Skeletal muscle tissue (tissue), 4 donors: ENCODE data around the gene ABHD3. TPM values are rescaled to one million over a fixed set of nuclear protein-coding genes. Genes with fewer than 3 reads are reported as not detected.
"Not testable (repeated sequence)": the region's sequence is repeated elsewhere in the genome, so short reads cannot be mapped to it uniquely, and the experiment has no call there.

Source experiments
- H3K27ac ChIP-seq: one replicate; pipeline ENCODE4 v1.7.0; 2013; ENCODE audit warnings: mild to moderate bottlenecking, low read depth, low read length, inconsistent platforms
- H3K27me3 ChIP-seq, 3 donors: one replicate each; pipeline ENCODE4 v1.7.0; 2013; ENCODE audit warnings: low read length in 3 of 3; ENCODE audit not compliant: control insufficient read depth in 3 of 3, insufficient read depth in 3 of 3
- H3K36me3 ChIP-seq, 3 donors: one replicate each; pipeline ENCODE4 v1.7.0; 2013; ENCODE audit warnings: low read length in 3 of 3; ENCODE audit not compliant: control insufficient read depth in 3 of 3, insufficient read depth in 3 of 3
- H3K4me1 ChIP-seq, 3 donors: one replicate each; pipeline ENCODE4 v1.7.0; 2013; ENCODE audit warnings: low read length in 3 of 3, mild to moderate bottlenecking in 3 of 3; ENCODE audit not compliant: control insufficient read depth in 3 of 3, insufficient read depth in 3 of 3
- H3K4me3 ChIP-seq, 3 donors: one replicate each; pipeline ENCODE4 v1.7.0; 2013; ENCODE audit warnings: low read length in 3 of 3
- H3K9ac ChIP-seq, 3 donors: one replicate each; pipeline ENCODE4 v1.7.0; 2013; ENCODE audit warnings: low read length in 3 of 3, mild to moderate bottlenecking in 3 of 3, moderate library complexity in 2 of 3, low read depth in 1 of 3
- H3K9me3 ChIP-seq, 3 donors: one replicate each; pipeline ENCODE4 v1.7.0; 2013; ENCODE audit warnings: low read length in 3 of 3; ENCODE audit not compliant: control insufficient read depth in 3 of 3
- total RNA-seq: library from RNA; depleted of rRNA; stranded (reverse); fragments of >200 nt; gene quantifications from one replicate; pipeline ENCODE4 v1.2.3, GENCODE V29; 2014
- donor health status: Osteomylitis.

The ABHD3 gene
- total RNA-seq, 1 donor from 2014 or later = 11.5 TPM

DNA sequence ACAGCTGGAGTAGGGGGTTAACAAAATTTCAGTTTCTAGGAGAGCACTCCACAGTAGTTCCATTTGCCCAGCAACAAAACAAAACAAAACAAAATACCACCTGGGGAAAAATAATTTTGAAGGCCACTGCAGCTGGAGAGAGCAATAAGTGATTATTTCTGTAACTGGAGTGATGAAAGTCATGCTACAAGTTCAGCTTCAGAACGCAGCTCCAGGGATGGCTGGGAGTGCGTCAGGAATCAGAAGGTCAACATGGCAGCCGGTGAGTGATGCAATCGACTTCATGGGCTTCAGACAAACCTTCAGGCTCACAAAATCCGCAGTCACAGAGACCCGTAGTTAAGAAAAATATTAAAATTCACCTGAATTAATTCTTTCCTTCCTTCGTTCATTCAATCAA, 41.0 kb downstream of the ABHD3 start:
- Histone ChIP-seq H3K9me3 (no peaks in the 10 kb centered on the region), H3K36me3 (peaks cover 2 to 12% (median 4%) of the 10 kb centered on the region in 3 donors), H3K27ac (no peak overlapping the region), H3K4me1 (no peaks in the 10 kb centered on the region), H3K4me3 (no peak overlapping the region), H3K9ac (no peak overlapping the region), H3K27me3 (no peaks in the 10 kb centered on the region)

DNA sequence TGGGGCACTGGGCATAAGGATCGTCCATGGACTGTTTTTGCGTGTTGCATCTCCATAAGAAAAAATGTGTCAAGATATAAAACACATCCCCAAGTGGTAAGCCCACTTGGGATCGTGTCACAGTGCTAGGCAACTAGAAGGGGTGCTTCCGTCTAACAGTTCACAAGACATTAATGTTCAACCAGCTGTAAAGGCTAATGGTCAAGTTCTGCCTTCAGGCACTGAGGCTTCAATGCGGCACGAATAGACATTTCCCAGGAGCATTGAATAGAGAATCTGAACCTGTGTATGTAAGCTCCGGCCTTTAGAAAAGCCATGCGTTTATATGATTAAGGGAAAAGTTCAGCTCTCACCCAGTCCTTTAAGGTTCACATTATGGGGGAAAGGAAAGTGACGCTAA, 42.0 kb downstream of the ABHD3 start:
- Histone ChIP-seq H3K9me3 (no peaks in the 10 kb centered on the region), H3K27ac (no peak overlapping the region), H3K36me3 (peaks cover 2 to 12% (median 8%) of the 10 kb centered on the region in 3 donors), H3K4me1 (no peaks in the 10 kb centered on the region), H3K4me3 (no peak overlapping the region), H3K27me3 (no peaks in the 10 kb centered on the region), H3K9ac (no peak overlapping the region)

DNA sequence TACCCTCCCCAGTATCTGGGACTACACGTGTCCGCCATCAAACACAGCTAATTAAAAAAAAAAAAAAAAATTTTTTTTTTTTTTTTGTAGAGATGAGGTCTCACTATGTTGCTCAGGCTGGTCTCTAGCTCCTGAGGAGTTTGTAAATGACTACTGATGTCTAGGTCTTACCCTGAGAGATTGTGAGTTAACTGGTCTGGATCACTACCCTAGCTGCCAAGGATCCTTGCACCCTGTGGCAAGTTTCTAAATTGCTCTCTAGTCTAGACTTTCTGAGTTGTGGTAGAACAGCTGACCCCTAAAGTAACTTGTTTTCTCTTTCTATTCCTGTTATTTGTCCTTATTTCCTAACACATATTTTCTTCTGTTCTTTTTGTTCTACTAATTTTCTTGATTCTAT, 44.5 kb downstream of the ABHD3 start:
- no peak overlapping the region for H3K9ac ChIP-seq
- H3K27me3 ChIP-seq = no peaks in the 10 kb centered on the region
- no peak overlapping the region for H3K4me3 ChIP-seq
- no peaks in the 10 kb centered on the region for H3K9me3 ChIP-seq
- H3K4me1 ChIP-seq = no peaks in the 10 kb centered on the region
- H3K27ac ChIP-seq = no peak overlapping the region
- peaks cover 2 to 12% (median 8%) of the 10 kb centered on the region in 3 donors for H3K36me3 ChIP-seq

DNA sequence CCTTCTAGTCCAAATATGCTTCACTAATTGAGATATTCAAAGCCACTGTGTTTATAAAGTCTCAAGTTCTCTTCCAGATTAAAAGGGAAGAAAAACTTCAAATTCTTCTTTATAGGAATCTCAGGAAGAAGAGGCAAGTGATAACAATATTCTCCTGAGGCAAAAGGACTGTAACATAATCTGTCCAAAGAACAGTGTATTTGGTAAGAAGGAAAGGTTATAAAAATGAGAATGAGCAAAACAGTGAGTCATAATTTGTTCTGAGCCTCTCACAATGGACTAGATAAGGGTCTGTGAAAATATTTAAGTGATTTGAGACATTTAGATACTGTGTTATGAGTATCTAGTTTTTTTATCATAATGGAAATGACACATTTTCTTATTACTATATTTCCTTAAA, 48.2 kb downstream of the ABHD3 start:
- H3K9me3 ChIP-seq = no peaks in the 10 kb centered on the region
- H3K27me3 ChIP-seq = no peaks in the 10 kb centered on the region
- peaks cover 0 to 6% (median 5%) of the 10 kb centered on the region in 3 donors for H3K36me3 ChIP-seq
- H3K27ac ChIP-seq = no peak overlapping the region
- no peak overlapping the region for H3K9ac ChIP-seq
- H3K4me1 ChIP-seq = no peaks in the 10 kb centered on the region
- no peak overlapping the region for H3K4me3 ChIP-seq

DNA sequence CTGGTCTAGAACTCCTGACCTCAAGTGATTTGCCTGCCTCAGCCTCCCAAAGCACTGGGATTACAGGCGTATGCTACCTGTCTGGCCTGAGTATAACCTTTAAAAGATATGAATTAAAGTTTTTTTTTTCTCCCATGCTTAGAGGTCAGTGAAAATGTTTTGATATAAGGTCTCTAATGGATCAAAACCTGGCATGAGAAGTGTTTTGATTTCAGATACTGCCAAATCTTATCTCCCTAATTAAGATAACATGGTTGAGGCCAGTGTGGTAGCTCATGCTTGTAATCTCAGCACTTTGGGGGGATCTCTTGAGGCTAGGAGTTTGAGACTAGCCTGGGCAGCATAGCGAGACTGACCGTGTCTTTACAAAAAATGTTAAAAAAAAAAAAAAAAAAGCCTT, 51.2 kb downstream of the ABHD3 start:
- Histone ChIP-seq H3K27me3 (no peaks in the 10 kb centered on the region), H3K4me1 (no peaks in the 10 kb centered on the region), H3K4me3 (no peak overlapping the region), H3K36me3 (peaks cover 0 to 11% (median 6%) of the 10 kb centered on the region in 3 donors), H3K27ac (no peak overlapping the region), H3K9ac (no peak overlapping the region), H3K9me3 (no peaks in the 10 kb centered on the region)

DNA sequence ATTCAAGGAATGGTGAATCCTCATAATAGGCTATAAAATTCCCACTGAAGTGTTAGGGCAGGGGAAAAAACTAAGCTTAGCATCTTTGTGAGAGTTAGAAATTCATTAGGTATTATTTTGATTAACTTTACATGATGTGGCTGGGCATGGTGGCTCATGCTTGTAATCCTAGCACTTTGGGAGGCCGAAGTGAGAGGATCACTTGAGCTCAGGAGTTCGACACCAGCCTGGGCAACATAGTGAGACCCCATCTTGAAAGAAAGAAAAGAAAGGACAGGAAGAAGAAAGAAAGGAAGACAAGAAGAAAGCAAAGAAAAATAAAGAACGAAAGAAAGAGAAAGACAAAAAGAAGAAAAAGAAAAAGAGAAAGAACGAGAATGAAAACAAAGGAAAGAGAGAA, 52.5 kb downstream of the ABHD3 start:
- no peaks in the 10 kb centered on the region for H3K9me3 ChIP-seq
- H3K27ac ChIP-seq = no peak overlapping the region
- no peak overlapping the region for H3K4me3 ChIP-seq
- no peaks in the 10 kb centered on the region for H3K4me1 ChIP-seq
- H3K9ac ChIP-seq = no peak overlapping the region
- H3K27me3 ChIP-seq = no peaks in the 10 kb centered on the region
- peaks cover 0 to 7% (median 6%) of the 10 kb centered on the region in 3 donors for H3K36me3 ChIP-seq

DNA sequence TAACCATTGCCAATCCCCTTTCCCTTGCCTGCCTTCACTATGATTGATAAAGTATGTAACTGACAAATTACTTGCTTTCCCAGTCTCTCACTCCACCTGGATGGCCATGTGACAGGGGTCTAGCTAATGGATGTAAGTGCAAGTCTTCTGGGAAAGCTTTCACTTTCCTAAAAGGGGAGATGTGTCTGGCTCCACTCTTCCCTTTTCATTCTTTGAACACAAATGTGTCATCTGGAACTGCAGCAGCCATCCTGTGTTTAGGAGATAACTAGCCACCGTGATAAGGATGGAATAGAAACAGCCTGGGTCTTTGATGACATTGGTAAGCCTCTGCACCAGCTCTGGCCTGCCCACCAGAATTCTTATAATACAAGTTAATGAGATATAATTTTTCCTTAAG, 54.3 kb downstream of the ABHD3 start:
- Histone ChIP-seq H3K4me1 (no peaks in the 10 kb centered on the region), H3K9me3 (no peaks in the 10 kb centered on the region), H3K9ac (no peak overlapping the region), H3K27me3 (no peaks in the 10 kb centered on the region), H3K4me3 (no peak overlapping the region), H3K36me3 (peaks cover 0 to 7% (median 6%) of the 10 kb centered on the region in 3 donors), H3K27ac (no peak overlapping the region)

DNA sequence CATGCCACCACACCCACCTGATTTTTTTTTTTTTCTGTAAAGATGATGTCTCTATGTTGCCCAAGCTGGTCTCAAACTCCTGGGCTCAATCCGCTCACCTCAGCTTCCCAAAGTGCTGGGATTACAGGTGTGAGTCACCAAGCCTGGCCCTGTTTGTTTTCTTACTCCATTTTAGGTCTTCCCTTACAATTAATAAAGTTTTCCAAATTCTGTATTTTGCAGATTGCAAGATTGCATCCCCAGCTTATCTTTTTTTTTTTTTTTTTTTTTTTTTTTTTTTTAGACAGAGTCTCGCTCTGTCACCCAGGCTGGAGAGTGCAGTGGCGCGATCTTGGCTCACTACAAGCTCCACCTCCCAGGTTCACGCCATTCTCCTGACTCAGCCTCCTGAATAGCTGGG, 64.2 kb downstream of the ABHD3 start:
- H3K9me3 ChIP-seq, H3K27ac ChIP-seq, H3K9ac ChIP-seq, H3K36me3 ChIP-seq, H3K4me1 ChIP-seq, H3K4me3 ChIP-seq, H3K27me3 ChIP-seq: not testable (repeated sequence)

DNA sequence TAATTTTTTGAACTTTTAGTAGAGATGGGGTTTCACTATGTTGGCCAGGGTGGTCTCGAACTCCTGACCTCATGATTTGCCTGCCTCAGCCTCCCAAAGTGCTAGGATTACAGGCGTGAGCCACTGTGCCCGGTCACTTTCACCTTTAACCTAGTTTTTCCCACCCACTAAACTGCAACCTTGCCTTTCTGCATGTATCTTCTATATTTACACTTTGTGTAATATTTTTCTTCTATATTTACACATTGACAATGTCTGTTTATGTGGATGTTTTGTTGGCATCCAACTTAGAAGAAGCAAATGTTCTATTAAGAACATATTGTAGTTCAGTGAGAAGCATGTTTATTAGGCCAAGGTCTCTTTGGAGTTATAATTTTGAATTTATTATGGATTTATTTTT, 65.8 kb downstream of the ABHD3 start:
- Histone ChIP-seq H3K9ac (no peak overlapping the region), H3K9me3 (no peaks in the 10 kb centered on the region), H3K36me3 (no peaks in the 10 kb centered on the region), H3K27me3 (no peaks in the 10 kb centered on the region), H3K4me3 (no peak overlapping the region), H3K27ac (no peak overlapping the region), H3K4me1 (no peaks in the 10 kb centered on the region)

DNA sequence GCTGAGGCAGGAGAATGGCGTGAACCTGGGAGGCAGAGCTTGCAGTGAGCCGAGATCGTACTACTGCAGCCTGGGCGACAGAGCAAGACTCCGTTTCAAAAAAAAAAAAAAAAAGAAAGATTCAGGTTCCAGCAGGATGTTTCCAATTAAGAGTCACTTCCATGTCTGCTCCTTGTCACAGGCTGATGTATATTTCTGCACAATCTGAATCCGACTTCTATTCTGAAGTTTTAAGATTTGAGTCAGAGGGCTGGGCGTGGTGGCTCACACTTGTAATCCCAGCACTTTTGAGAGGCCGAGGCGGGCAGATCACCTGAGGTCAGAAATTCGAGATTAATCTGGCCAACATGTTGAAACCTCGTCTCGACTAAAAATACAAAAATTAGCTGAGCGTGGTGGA, 67.8 kb downstream of the ABHD3 start:
- Histone ChIP-seq H3K9me3 (no peaks in the 10 kb centered on the region), H3K27ac (no peak overlapping the region), H3K9ac (no peak overlapping the region), H3K27me3 (no peaks in the 10 kb centered on the region), H3K4me3 (no peak overlapping the region), H3K4me1 (no peaks in the 10 kb centered on the region), H3K36me3 (peaks cover 0 to 2% (median 1%) of the 10 kb centered on the region in 3 donors)
